Fibroblast of skin of scalp (primary cell): ENCODE results near the gene BAZ1B. TPM values are rescaled to one million over a fixed set of nuclear protein-coding genes. Genes with fewer than 3 reads are reported as not detected.
"Not testable (repeated sequence)": the region's sequence is repeated elsewhere in the genome, so short reads cannot be mapped to it uniquely, and the experiment has no call there.

Experiments used
- DNase-seq: peaks from one replicate; pipeline ENCODE4 v3.0.0-alpha.2; 2013
- polyA plus RNA-seq, 2 experiments: library from polyadenylated mRNA; unstranded; fragments of 120-200 nt; gene quantifications; one replicate each; pipeline ENCODE4 v1.2.1, GENCODE V29; 2013; ENCODE audit not compliant: insufficient read length in 2 of 2

The BAZ1B gene, protein sequence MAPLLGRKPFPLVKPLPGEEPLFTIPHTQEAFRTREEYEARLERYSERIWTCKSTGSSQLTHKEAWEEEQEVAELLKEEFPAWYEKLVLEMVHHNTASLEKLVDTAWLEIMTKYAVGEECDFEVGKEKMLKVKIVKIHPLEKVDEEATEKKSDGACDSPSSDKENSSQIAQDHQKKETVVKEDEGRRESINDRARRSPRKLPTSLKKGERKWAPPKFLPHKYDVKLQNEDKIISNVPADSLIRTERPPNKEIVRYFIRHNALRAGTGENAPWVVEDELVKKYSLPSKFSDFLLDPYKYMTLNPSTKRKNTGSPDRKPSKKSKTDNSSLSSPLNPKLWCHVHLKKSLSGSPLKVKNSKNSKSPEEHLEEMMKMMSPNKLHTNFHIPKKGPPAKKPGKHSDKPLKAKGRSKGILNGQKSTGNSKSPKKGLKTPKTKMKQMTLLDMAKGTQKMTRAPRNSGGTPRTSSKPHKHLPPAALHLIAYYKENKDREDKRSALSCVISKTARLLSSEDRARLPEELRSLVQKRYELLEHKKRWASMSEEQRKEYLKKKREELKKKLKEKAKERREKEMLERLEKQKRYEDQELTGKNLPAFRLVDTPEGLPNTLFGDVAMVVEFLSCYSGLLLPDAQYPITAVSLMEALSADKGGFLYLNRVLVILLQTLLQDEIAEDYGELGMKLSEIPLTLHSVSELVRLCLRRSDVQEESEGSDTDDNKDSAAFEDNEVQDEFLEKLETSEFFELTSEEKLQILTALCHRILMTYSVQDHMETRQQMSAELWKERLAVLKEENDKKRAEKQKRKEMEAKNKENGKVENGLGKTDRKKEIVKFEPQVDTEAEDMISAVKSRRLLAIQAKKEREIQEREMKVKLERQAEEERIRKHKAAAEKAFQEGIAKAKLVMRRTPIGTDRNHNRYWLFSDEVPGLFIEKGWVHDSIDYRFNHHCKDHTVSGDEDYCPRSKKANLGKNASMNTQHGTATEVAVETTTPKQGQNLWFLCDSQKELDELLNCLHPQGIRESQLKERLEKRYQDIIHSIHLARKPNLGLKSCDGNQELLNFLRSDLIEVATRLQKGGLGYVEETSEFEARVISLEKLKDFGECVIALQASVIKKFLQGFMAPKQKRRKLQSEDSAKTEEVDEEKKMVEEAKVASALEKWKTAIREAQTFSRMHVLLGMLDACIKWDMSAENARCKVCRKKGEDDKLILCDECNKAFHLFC (N-terminal part only)
- polyA plus RNA-seq (2013, experiment 1 of 2; ENCODE audit: insufficient read length), result 50.2 TPM
- polyA plus RNA-seq (2013, experiment 2 of 2; ENCODE audit: insufficient read length), result 57.3 TPM

DNA sequence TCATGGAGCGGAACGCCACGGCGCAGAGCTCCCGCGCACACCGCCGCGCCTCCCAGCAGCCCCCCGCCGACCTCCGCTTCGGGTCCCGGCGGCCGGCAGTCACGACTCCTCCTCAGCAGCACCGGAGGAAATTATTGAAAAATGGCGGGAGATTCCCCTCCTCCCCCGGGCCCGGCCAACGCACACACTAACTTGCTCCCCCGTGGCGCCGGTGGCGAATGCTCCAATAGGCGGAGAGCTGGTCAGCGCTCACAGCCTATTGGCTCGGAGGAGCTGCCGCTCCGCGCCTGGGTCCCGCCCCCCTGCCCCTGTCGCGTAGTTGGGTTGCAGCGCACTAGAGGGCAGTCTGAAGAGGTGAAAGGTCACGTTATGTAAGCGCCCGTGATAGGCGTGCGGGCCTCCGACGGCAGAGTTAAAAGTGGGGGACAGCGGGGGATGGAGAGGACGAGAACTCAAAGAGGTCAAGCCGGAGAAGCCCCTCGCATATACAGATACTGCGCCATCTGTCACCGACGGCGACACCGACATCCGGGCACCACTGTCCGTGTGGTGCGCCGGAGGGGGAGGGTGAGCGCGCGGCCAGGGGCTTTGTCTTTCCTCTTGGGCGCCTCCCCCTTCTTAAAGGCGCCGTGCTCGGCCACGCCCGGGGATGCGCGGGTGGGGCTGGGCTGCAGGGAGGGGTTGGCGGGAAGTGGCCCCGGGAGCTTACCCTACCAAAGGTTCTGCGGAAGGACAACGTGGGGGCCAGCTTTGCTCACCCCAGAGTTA, at the start of gene BAZ1B:
BAZ1B (minus strand) TSS at position 189 of the 768 bp plus-strand sequence. CDS start 360 bp downstream, outside the sequence.
- DNase-seq, result peak; percentile 99

DNA sequence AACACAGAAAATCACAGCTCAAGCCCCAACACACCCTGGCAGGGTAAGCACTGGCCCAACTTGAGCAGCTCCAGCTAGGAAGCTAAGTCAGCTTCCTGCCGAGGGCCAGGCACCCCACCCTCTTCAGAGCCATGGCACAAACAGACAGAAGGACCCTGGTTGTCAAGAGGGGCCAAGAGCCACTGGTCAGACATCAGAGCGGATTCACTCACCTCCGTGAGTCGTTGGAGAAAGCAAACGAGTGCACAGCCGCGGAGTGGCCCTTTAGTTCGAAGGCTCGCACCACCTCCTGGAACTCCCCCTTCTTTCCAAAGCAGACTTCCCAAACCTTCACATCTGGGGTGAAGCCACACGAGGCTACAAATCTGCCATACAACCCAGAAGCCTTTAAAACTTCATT, 48.9 kb upstream of the BAZ1B start:
- no peak for DNase-seq

DNA sequence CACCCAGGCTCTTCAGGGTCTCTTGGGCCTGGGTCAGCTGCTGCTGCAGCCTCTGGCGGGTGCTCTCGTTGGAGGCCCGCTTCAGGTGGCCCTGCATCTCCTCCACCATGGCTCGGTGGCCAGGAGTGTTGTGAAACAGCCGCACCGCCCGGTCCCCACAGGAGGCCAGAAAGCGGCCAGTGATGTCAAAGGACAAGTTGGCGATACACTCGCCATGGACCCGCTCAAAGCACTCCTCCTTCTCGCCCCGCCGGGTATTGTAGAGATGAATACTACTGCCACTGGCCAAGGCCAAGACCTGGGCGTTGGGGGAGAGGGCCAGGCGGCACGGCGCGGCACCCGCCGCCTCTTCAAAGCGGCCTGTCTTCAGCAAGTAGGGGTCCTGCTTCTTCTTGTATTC, 48.4 kb upstream of the BAZ1B start:
- DNase-seq, result no peak

DNA sequence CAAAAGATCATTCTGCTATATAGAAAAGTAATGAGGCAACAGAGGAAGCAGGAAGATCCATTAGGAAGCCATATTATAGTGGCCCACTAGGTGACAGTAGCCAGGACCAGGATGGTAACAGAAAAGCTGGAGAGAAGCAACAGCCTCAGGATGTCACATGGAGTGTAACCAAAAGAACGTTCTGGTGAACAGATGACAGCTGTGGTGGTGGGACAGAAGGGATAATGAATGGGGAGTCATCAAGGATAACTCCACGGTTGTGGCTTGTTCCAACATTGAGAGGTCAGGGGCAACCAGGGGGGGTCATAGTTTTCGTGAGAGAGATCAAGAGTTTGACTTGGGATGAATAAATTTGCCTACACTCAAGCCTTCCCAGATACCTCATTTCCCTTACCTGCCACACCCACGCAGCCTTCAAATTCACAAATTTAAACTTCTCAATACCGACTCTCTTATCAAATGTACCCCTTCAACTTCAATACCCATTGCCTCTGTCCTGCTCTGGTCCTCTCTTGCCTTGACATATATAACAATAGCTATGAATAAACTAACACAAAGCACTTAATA, 47.0 kb upstream of the BAZ1B start:
- no peak for DNase-seq

DNA sequence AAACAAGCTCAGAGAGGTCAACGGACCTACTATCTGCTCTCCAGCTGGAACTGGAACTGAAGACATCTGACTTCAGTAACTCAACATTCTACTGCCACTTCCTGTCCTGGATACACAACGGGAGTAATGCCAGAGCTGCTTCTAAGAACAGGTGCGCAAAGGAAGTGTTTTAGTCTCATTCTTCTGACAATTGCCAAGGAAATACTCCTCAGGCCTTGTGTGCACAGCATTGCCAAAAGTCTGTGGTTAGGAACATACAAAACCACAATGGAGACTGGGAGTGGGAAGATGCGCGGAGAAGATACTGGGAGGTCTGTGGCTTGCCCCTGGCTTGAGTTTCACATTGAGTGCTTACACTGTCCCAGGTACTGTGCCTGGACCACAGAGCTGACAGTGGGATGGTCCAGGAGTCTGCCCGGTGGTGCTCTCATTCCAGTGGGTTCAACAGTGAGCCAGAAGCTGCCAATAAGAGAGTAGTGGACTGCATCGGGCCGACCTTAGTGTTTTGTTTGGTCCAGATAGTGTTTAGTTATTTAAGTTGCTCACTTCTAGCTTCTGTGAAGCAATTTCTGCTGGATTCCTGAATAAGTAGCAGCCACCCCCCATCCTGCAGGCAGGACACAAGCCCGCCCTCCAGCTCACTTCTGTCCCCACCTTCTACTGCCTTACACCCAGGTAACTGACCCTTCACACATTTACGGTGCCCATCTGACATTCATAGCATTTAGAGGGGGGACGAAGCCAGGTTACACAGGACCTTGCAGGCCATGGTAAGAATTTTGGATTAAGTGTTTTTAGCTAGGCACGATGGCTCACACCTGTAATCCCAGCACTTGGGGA, 46.0 kb upstream of the BAZ1B start:
- no peak for DNase-seq

DNA sequence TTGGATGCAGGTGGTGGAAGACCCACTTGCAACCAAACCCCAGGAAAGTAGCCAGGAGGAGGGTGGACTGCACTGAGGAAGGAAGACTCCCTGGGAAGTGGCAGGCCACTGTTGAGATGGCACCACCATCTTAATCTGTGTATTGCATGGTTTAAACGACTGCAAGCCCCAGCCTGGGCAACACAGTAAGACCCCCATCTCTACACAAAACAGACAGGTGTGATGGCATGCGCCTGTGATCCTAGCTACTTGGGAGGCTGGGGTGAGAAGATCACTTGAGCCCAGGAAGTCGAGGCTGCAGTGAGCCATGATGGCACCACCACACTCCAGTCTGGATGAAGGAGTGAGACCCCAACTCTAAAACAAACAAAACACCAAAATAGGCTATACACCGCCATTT, 45.0 kb upstream of the BAZ1B start:
- no peak for DNase-seq

DNA sequence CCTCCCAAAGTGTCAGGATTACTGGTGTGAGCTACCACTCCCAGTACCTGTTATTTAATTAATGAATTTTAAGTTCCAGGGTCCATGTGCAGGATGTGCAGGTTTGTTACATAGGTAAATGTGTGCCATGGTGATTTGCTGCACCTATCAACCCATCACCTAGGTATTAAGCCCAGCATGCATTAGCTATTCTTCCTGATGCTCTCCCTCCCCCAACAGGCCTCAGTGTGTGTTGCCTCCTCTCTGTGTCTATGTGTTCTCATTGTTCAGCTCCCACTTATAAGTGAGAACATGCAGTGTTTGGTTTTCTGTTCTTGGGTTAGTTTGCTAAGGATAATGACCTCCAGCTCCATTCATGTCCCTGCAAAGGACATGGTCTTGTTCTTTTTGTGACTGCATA, 44.3 kb upstream of the BAZ1B start:
- DNase-seq, result not testable (repeated sequence)

DNA sequence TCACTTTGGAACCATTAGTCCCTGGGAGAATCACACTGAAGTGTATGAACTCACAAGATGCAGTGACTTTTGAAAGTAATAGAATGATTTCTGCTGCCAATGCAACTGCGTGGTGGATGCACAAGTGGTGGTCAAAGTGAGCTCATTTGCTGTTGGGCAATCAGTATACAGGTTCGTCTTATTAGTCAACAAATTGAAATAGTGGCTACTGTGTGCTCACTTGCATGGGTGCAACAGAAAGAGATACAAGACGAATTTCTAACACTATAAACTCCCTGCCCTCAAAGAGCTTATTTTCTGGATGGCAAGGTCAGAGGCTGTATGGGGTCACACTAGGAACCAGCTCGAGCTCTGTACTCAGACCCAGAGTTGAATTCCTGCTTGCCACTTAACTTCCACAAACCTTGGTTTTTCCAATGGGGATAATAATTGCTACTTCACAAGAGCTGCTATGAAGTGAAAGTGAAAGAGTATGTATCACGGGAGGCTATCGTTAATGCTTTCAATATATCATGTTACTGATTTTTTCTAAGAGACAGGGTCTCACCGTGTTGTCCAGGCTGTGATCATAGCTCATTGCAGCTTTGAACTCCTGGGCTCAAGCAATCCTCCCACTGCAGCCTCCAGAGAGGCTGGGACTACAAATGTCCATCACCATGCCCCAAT, 43.7 kb upstream of the BAZ1B start:
- DNase-seq, result no peak

DNA sequence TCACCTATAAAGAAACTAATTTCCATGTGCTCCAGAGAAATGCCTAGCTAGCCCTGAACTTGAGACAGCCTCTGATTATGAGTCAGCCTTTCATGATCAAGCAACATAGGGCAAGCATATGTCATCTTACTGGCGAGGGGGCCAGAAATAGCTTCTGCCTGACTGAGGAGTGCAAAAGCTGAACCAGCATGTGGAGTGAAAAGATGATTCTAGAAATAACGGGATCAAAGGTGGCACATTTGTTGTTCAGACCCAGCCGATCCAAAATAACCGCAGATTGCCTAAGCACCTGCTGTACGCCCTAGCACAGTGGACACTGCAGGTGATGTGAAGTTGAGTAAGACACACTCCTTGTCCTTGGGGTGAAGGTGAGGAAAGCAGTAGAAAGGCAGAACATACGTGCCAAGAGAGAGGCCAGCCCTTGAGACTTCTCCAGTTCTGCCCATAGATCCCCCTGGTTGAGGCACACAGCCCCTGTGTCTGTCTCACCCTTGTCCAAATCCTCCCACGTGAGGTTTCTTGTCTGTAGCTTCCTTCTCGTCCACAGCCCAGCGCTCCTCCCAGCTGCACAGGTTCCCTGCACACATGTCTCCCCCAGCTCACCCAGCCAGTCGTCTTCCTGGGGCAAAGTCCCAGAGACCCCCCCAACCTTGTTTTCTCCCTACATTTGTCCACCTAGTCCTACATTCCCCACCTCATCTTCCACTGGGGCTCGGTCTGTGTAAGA, 38.2 kb upstream of the BAZ1B start:
- peak; percentile 82 for DNase-seq

DNA sequence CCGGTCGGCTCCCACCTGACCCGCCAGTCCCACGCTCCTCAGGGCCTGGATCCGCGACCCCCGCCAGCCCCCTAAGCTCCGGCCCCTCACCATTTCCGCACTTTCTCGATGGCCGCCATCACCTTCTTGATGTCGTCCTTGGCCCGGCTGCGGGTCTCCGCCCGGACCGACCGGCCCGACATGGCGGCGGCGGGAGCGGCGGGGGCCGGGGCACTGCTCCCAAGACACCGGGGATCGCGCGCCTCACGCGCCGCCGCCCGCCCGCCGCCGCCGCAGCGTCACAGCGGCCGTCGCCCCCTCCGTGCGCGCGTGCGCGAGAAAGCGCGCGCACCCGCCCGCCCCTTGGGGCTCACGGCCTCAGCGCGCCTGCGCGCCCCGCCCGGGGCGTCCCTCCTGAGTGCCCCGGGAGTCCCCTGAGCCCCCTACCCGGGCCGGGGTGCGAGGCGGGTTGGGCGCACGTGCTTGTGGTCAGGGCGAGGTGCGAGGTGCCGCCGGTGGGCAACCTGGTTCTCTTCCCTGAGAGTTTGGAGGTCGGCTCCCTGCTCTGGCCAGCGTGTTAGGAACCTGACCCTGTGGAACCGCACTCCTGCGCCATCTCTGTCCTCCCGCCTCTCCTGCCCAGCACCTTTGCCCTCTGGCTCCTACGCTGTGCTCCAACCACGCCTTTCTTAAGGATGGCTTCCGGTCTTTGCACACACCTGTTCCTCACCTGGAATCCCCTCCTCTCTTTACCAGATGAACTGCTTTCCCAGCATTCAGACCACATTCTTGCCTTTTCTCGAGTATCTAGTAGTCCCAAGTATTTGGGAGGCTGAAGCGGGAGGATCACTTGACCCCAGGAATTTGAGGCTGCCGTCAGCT, 35.5 kb upstream of the BAZ1B start, which contains the start of gene BCL7B:
BCL7B (minus strand) TSS at position 294 of the 861 bp plus-strand sequence; CDS start at position 182, 112 bp downstream.
- peak; percentile 76 for DNase-seq

DNA sequence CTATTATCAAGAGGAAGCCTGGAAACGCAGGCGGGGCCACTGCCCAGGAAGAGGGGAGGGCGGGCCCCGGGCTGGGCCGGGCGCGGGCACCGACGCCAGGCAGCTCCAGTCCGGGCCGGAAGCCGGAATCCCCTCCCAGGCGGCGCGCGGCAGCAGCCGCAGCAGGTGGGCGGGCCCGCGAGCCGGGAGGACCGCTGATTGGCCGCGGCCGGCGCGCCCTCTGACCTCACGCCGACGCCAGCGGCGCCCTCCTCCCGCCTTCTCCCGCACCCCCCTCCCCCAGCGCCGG, 35.0 kb upstream of the BAZ1B start:
- DNase-seq, result peak; percentile 94

DNA sequence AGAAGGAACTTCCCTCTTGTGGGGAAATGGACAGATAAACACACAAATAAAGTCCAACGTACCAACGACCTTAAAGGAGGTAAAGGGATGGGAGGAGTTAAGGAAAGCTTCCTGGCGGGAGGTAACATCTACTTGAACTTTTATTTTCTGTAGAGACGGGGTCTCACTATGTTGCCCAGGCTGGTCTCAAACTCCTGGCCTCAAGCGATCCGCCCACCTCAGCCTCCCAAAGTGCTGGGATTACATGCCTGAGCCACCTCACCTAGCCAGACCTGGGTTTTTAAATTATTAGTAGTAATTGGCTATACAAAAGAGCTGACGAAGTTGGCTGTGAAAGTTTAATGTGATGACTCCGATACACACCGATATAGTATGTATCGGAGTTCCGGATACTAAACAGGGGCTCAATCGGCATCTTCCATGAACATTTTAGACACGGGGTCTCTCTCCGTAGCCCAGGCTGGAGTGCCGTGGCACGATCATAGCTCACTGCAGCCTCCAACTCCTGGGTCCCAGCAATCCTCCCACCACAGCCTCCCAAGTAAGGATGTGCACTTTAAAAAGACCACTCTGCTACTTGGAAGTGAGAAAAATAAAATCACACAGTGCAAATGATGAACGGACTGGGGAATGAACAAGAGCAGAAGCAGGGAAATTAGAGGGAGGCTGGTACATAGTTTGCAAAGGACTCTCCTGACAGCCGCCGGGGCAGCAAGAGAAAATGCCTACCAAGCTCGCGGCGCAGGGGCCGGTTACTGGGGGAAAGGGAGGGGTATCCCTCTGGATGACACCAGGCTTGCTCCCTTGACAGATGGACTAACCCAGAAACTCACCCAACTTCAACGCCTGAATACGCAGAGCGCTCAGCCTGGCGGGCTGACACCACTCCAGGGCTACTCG, 34.4 kb upstream of the BAZ1B start:
- DNase-seq, result no peak

DNA sequence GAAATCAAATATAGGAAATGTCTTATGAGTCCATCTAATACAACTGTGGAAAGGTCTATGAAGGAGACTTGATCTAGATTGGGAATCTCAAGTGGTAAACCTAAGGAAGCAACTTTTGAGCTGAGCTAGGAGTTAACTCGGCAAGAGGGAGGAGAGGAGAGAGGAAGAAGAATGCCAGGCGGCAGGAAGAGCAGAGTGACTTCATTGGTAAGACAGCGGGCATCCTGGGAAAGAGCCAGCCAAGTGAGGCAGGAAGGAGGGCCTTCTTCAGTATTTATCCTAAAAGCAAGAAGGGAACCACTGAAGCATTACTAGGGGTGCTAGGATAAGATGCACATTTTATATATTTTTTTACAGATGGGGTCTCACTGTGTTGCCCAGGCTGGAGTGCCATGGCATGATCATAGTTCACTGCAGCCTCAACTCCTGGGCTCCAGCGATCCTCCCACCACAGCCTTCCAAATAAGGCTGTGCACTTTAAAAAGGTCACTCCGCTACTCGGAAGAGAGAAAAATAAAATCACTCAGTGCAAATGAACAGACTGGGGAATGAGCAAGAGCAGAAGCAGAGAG, 33.4 kb upstream of the BAZ1B start:
- no peak for DNase-seq

DNA sequence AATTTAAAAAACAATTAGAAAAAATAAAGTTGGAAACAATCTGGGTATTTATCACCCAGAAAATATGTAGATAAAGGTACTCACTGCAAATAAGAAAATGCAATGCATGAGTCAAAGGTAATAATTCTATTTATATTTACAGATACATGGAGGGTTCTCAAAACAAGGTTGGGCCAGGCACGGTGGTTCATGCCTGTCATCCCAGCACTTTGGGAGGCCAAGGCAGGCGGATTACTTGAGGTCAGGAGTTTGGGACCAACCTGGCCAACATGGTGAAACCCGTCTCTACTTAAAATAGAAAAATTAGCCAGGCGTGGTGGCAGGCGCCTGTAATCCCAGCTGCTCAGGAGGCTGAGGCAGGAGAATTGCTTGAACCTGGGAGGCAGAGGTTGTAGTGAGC, 28.0 kb upstream of the BAZ1B start:
- not testable (repeated sequence) for DNase-seq

DNA sequence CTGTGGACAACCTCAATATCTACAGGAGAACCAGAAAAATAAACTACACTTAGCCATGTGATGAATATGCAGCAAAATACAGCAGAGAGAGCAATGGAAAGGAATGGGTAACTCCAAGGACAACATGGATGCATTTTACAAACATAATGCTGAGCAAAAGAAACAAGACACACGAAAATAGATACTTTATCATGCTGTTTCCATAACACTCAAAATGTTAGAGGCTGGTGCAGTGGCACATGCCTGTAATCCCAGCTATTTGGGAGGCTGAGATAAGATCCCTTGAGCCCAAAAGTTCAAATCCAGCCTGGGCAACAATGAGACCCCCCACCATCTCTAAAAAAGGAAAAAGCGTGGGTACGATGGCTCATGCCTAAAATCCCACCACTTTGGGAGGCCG, 27.1 kb upstream of the BAZ1B start:
- no peak for DNase-seq

DNA sequence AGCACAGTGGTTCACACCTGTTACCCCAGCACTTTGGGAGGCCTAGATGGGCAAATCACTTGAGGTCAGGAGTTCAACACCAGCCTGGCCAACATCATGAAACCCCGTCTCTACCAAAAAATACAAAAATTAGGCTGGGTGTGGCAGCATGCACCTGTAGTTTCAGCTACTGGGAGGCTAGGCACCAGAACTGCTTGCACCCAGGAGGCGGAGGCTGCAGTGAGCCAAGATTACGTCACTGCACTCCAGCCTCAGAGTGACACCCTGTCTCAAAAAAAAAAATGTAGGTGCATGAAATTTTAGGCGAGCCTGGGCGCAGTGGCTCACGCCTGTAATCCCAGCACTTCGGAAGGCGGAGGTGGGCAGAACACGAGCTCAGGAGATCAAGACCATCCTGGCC, 25.7 kb upstream of the BAZ1B start:
- DNase-seq, result no peak

DNA sequence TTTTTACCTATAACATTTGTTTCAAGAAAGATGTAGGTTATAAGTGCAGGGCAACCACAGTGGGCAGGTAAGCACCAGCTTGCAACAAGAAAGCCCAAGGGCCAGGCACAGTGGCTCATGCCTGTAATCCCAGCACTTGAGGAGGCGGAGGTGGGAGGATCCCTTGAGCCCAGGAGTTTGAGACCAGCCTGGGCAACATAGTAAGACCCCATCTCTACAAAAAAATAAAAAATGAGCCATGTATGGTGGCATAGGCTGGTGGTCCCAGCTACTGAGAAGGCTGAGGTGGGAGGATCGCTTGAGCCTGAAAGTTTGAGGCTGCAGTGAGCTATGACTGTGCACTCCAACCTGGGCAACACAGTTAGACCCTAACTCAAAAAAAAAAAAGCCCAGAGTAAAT, 22.6 kb upstream of the BAZ1B start:
- DNase-seq, result no peak
